ENCODE measurements around the gene P4HA1.

The P4HA1 gene

GRCh38 chr10:73093922-73094850 lies 2.5 kb downstream of the P4HA1 start:
- DNase-seq (ENCODE audit: low spot score), result no peak

DNA sequence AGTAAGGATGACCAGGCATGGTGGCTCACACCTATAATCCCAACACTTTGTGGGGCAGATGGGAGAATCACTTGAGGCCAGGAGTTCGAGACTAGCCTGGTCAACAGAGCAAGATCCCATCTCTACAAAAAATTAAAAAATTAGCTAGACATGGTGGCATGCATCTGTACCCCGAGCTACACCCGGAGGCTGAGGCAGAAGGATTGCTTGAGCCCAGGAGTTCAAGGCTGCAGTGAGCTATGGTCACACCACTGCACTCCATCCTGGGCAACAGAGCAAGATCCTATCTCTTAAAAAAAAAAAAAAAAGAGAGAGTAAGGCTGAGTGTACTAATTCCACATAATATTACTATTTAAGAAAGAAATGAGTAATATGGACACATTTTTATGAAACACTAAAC lies 3.8 kb downstream of the P4HA1 start:
- no peak for DNase-seq (ENCODE audit: low spot score)

DNA sequence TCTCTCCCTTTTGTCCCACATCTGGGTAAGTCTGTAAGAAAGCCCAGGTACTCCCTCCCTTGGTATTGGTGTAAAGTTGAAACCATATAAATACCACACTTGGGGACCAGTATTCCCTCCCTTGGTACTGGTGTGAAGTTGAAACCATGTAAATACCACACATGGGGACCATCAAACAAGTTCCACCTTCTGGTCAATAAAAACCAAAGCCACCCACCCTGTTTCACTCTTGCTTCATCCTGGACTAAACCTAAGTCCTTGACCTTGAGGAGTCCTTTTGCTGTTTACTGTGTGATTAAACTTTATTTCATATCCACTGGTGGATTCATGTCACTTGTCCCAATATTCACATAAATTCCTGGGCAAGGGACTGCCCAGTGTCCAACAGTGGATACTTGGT lies 8.4 kb downstream of the P4HA1 start:
- no peak for DNase-seq (ENCODE audit: low spot score)

GRCh38 chr10:73086816-73087215 lies 9.8 kb downstream of the P4HA1 start:
- DNase-seq (ENCODE audit: low spot score), result no peak

- no peak for DNase-seq (ENCODE audit: low spot score)
Measured at GRCh38 chr10:73084209-73084608, 12.5 kb downstream of the P4HA1 start.

DNA sequence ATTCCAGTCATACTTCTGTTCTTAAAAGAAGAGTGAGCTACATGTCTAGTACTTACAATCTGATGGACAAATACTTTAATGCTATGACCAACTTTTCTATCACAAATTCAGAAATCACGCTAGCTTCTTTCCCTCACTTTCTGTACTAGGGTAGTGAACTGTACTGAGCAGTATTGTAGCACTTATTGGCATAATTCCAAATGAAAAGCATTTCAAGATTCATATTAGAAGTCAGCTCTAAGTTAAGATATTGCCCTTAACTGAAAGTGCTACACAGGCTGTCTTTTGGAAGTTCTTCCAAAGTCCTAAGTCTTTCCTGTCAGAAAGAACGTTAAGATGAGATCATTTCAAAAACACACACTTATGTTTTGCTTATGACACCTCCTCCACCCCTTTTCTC lies 13.4 kb downstream of the P4HA1 start:
- no peak for DNase-seq (ENCODE audit: low spot score)

DNA sequence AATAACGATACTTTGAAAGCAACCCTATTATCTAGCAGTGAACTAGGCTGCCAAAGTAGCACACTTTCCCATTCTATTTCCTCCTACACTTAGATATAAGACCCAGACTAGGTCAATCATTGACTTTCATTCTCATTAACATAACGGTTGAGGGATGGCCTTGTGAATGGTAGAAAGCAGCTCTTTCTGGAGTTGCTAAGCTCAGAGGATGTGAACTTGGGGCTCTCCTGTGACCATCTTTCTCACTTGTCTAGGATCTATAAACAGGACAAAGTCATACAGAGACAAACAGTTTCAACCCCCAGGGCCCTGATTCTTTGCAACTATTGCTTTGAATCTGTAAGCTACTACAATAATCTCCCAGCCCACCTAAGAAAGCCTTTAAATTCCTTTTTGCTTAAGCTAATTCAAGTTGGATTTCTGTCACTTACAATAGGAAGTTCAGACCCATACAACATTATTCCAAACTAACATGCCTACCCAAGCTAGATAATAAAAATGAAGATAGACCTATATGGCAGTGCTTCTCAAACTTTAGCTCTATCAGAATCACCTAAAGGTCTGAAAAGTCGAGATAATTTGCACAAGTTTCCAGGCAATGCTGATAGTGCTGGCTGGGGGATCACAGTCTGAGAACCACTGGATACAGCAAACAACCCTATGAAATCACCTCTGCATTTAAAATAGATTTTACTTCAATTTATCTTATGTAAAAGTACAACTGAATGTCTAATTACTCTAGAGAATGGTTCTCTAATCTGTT lies 16.7 kb downstream of the P4HA1 start:
- DNase-seq (ENCODE audit: low spot score), result no peak

DNA sequence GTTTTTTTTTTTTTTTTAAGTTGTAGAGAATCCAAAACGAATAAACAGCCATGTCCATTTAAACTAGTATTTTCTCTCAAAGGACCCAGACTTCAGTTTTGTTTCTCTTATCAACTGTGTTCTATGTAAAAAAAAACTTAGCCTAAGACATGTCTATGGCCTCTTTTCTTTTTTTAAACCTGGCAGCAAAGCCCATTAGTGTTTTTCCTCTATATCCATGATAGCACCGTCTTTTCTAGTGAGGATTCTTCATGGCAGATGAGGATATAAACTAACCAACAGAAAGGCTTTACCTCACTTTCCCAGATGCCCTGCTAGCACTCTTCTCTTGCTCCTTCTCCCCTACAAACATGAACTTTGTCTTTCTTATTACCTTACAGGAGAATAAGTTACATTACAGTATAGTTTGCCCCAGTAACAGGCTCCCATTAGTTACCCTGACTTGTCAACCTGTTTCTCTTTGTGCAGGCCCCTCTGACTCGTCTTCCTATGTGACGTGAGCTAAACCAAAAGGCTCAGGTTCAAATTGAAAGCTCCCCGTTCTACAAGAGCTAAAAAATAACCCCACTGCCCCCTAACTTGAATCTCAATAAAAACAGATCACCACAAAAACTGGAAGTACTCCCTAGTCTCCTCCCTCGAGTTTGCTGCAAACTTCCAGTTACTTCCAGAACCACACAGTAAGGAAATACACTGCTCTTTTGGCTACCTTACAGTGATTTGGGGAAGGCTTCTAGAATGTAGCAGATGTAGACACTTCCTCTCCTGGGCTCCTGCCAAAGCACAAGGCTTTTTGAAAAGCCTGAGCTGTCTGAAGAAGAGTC lies 20.1 kb downstream of the P4HA1 start:
- no peak for DNase-seq (ENCODE audit: low spot score)

- no peak for DNase-seq (ENCODE audit: low spot score)
Measured at GRCh38 chr10:73075829-73076228, 20.8 kb downstream of the P4HA1 start.

DNA sequence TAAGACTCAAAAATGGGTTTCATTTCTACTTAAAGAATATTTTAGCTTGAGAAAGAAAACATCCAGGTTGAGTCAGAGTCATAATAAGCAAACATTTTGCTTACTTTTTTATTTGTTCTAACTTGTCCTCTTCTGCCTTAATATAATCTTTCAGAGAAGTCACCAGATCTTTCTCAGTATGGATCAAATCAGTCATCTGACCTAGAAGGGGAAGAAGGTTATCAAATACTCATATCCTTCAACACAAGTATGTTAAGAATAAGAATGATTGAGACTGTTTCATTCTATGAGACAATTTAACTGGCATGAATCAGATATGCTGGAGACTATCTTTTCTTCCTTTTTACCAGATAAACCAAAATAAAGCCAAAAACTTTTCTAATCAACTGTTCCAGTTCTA lies 23.0 kb downstream of the P4HA1 start:
- DNase-seq (ENCODE audit: low spot score), result no peak

GRCh38 chr10:73065441-73065840 lies 31.2 kb downstream of the P4HA1 start:
- DNase-seq (ENCODE audit: low spot score), result no peak

- DNase-seq (ENCODE audit: low spot score), result no peak
Measured at GRCh38 chr10:73061743-73062142, 34.9 kb downstream of the P4HA1 start.

- DNase-seq (ENCODE audit: low spot score), result peak; percentile 8
Measured at GRCh38 chr10:73060738-73061635, 35.7 kb downstream of the P4HA1 start.

GRCh38 chr10:73060173-73060572 lies 36.5 kb downstream of the P4HA1 start:
- no peak for DNase-seq (ENCODE audit: low spot score)

DNA sequence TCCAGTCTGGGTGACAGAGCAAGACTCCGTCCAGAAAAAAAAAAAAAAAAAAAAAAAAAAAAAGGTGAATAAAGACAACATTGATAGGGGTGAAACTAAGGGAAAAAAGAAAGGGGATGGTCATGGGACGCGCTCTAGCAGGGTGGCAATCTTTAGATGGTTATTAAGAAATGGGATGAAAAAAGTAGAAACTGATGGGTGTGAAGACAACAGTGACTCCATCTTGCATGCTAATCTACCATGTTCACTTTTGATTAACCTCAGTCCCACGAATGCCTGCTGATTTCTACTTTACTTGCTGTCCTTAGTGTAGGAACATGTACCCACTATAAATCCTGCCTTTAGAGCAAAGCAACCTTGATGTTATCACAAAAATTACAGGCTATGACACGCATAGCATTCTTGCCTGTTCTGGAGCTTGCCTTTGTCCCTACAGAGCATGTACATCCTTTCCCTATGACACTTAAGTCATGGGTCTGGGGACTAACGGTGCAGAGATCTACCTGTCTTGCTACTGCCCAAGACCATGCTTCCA lies 38.5 kb downstream of the P4HA1 start:
- no peak for DNase-seq (ENCODE audit: low spot score)

- DNase-seq (ENCODE audit: low spot score), result no peak
Measured at GRCh38 chr10:73054286-73054685, 42.4 kb downstream of the P4HA1 start.

DNA sequence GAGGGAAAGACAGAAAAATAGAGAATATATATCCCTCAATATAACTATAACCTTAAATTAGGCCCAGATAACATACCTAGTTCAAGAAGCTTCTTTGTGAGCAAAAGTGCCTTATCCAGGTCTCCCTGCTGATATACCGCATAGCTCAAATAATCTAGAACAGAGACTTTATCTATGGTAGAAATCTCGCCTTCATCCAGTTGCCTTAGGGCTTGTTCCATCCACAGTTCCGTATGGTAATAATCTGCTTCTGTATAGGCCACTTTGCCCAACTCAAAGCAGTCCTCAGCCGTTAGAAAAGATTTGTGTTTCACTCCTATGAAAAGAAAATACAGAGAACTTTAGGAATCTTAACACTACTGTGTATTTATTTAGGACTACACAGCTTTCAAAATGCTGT lies 43.4 kb downstream of the P4HA1 start:
- DNase-seq (ENCODE audit: low spot score), result no peak

GRCh38 chr10:73044378-73045285 lies 52.0 kb downstream of the P4HA1 start:
- no peak for DNase-seq (ENCODE audit: low spot score)

DNA sequence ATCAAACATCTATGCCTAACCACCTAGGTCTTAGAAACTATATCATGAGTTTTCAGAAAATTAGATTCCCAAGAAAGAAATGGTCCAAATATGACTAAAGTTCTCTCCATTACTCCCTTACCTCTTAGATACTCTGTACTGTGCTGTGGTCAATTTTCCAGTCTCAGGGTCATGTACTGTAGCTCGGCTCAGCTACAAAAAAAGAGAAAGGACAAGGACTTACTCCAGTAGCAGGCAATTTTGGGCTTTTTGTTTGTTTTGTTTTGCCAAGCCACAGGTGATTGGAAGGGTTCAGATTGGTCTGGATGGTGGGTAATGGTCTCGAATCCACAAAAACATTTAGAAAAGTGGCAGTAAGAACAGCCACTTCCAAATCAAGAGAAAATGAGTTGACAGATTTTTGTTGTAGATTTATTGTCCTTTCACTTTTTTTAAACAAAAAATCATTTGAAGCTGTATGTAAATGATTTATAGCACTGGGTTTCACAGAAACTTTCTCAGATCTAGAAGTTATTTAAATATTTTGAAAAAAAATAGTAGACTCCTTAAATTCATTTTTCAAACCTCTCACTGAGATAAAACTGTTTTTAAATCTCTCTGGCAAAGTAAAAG lies 52.8 kb downstream of the P4HA1 start:
- DNase-seq (ENCODE audit: low spot score), result no peak

DNA sequence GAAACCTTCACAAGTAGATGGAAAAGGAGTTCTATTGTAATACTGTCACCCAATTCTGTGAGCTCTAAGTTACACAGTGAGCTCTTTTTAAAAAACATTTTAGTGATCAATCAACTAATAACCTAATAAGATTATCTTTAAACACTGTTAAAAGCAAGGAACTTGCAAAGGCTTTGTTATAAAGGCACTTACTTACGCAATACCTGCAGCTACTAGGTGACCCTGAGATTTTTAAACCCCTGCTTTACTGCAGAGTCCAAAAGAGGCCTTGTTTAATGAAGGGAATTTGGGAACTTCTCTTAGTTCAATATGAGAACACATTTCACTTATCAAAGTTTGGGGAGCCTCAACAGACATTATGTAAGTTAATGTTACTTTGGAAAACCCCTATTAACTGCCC lies 53.3 kb downstream of the P4HA1 start:
- no peak for DNase-seq (ENCODE audit: low spot score)

Measured in HuH-7 (cell line).